Neural crest cell (in vitro differentiated cells): ENCODE measurements around the gene CDYL. TPM values are rescaled to one million over a fixed set of nuclear protein-coding genes. Genes with fewer than 3 reads are reported as not detected.

Source experiments
- DNase-seq: peaks from one replicate; pipeline ENCODE4 v3.0.0; 2021; ENCODE audit warnings: low read depth, mixed read lengths, low spot score
- H3K27ac Mint-ChIP-seq: one replicate; pipeline ENCODE4 v1.8.0; 2021; ENCODE audit warnings: mild to moderate bottlenecking, mixed read lengths; ENCODE audit not compliant: unreplicated experiment
- H3K27me3 Mint-ChIP-seq: 2 replicates; pipeline ENCODE4 v1.8.0; 2021; ENCODE audit warnings: low read depth, mild to moderate bottlenecking, mixed read lengths
- H3K36me3 Mint-ChIP-seq: 2 replicates; pipeline ENCODE4 v1.8.0; 2021; ENCODE audit warnings: low read depth, mild to moderate bottlenecking, mixed read lengths
- H3K4me1 Mint-ChIP-seq: 2 replicates; pipeline ENCODE4 v1.8.0; 2021; ENCODE audit warnings: mixed read lengths
- H3K4me3 Mint-ChIP-seq: one replicate; pipeline ENCODE4 v1.8.0; 2021; ENCODE audit warnings: mild to moderate bottlenecking, mixed read lengths
- H3K9me3 Mint-ChIP-seq: 2 replicates; pipeline ENCODE4 v1.8.0; 2021; ENCODE audit warnings: mixed read lengths
- CTCF ChIP-seq: fragments of 200-600 bp; sonication (generic); conservative IDR thresholded peaks from 2 replicates; pipeline ENCODE4 v1.5.0; 2021; ENCODE audit warnings: antibody characterized with exemption, mild to moderate bottlenecking
- total RNA-seq: library from RNA; stranded (reverse); gene quantifications from 2 replicates; pipeline ENCODE4 v1.2.1, GENCODE V29; 2021

Gene CDYL
- total RNA-seq, 1 donor from 2014 or later, result 54.2 TPM

- Mint-ChIP-seq H3K4me3 (no peak overlapping the region), H3K27ac (no peak overlapping the region), H3K27me3 (no peaks in the 10 kb centered on the region), H3K4me1 (peaks cover 33% of the 10 kb centered on the region), H3K9me3 (peaks cover 10% of the 10 kb centered on the region), H3K36me3 (peaks cover 23% of the 10 kb centered on the region)
- no peak for DNase-seq
- no peak for TF ChIP-seq CTCF
These were observed 32.2 kb downstream of the CDYL start for GRCh38 chr6:4808396-4808795.

- Mint-ChIP-seq H3K4me3 (no peak overlapping the region), H3K27ac (no peak overlapping the region)
- DNase-seq, result no peak
These were observed 34.1 kb downstream of the CDYL start for GRCh38 chr6:4809999-4810918.

DNA sequence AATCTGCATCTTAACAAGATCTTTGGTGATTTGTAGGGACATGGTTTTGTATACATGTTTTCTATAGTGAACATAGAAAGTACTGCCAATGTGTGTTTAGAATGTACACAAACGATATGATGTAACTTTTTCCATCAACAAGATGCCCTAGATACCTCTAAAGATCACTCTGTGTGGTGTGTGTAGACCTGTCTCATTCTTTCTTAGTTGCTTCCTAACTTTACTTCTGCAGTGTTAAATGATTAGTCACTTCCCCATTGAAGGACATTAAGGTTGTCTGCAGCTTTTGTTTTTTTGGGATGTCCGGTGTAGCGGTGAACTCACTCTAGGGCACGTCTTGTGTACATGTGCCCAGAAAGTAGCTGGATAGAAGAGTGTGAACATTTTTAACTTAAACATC is 35.9 kb downstream of the CDYL start:
- Mint-ChIP-seq H3K27me3 (no peaks in the 10 kb centered on the region), H3K9me3 (peaks cover 10% of the 10 kb centered on the region), H3K27ac (no peak overlapping the region), H3K4me1 (peaks cover 4% of the 10 kb centered on the region), H3K4me3 (no peak overlapping the region), H3K36me3 (peaks cover 23% of the 10 kb centered on the region)
- TF ChIP-seq CTCF, result no peak
- DNase-seq, result no peak

More at GRCh38 chr6:4809999-4810918, 34.1 kb downstream of the CDYL start:
- TF ChIP-seq CTCF, result no peak
- H3K4me1 Mint-ChIP-seq, result peaks cover 21% of the 10 kb centered on the region
- no peaks in the 10 kb centered on the region for H3K27me3 Mint-ChIP-seq
- peaks cover 10% of the 10 kb centered on the region for H3K9me3 Mint-ChIP-seq
- peaks cover 23% of the 10 kb centered on the region for H3K36me3 Mint-ChIP-seq

DNA sequence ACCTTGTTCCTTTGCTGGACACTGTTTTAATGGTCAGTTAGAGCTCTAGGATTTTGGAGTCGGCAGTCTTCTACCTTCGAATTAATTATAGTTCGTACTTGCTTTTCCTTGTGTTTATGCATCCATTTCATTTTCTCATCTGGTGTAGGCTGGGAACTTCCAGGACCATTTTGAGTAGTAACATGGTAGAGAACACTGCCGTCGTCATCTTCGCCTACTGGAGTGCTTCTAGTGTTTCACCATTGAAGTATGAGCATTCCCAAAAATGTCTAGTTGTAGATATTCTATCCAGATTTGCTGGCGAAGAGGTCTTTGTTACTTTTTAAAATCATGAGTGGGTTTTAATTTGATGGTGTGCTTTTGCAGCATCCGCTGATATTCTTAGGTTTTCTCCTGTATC is 36.9 kb downstream of the CDYL start:
- no peak overlapping the region for H3K27ac Mint-ChIP-seq
- peaks cover 3% of the 10 kb centered on the region for H3K4me1 Mint-ChIP-seq
- H3K9me3 Mint-ChIP-seq, result peaks cover 10% of the 10 kb centered on the region
- H3K4me3 Mint-ChIP-seq, result no peak overlapping the region
- TF ChIP-seq CTCF, result no peak
- H3K27me3 Mint-ChIP-seq, result no peaks in the 10 kb centered on the region
- no peak for DNase-seq
- H3K36me3 Mint-ChIP-seq, result peaks cover 22% of the 10 kb centered on the region

GRCh38 chr6:4814212-4814611 is 38.0 kb downstream of the CDYL start:
- H3K36me3 Mint-ChIP-seq, result peaks cover 10% of the 10 kb centered on the region
- TF ChIP-seq CTCF, result no peak
- H3K9me3 Mint-ChIP-seq, result peaks cover 4% of the 10 kb centered on the region
- H3K4me3 Mint-ChIP-seq, result no peak overlapping the region
- no peak overlapping the region for H3K27ac Mint-ChIP-seq
- H3K27me3 Mint-ChIP-seq, result no peaks in the 10 kb centered on the region
- H3K4me1 Mint-ChIP-seq, result peaks cover 3% of the 10 kb centered on the region
- no peak for DNase-seq
